Activated T-helper 1 cell treated with anti-CD3 and anti-CD28 coated beads, Interleukin-12 subunit alpha, Interleukin-12 subunit beta, Interleukin-2, Interleukin-4 antibody, amounts not matched to agents 30 ng/mL and 10 ng/mL and 1 ng/mL, durations not matched to agents 14 hours and 24 hours and 36 hours (primary cell): ENCODE measurements around the gene PTCHD4. TPM values are rescaled to one million over a fixed set of nuclear protein-coding genes. Genes with fewer than 3 reads are reported as not detected.
"Not testable (repeated sequence)": the region's sequence is repeated elsewhere in the genome, so short reads cannot be mapped to it uniquely, and the experiment has no call there.

Experiments
- DNase-seq: peaks from one replicate; pipeline ENCODE4 v3.0.0; 2021; ENCODE audit warnings: low spot score
- H3K27ac Mint-ChIP-seq: one replicate; pipeline ENCODE4 v1.8.0; 2021; ENCODE audit warnings: mild to moderate bottlenecking, mixed read lengths
- H3K27me3 Mint-ChIP-seq: one replicate; pipeline ENCODE4 v1.8.0; 2022; ENCODE audit warnings: mild to moderate bottlenecking, moderate library complexity, mixed read lengths; ENCODE audit not compliant: insufficient read depth
- H3K36me3 Mint-ChIP-seq: one replicate; pipeline ENCODE4 v1.8.0; 2021; ENCODE audit warnings: low read depth, mixed read lengths
- H3K4me1 Mint-ChIP-seq: one replicate; pipeline ENCODE4 v1.8.0; 2021; ENCODE audit warnings: low read depth, mixed read lengths
- H3K4me3 Mint-ChIP-seq: one replicate; pipeline ENCODE4 v1.8.0; 2021; ENCODE audit warnings: mild to moderate bottlenecking, moderate library complexity, mixed read lengths
- H3K9me3 Mint-ChIP-seq: one replicate; pipeline ENCODE4 v1.8.0; 2021; ENCODE audit warnings: mixed read lengths
- intact Hi-C: fragments of 100-400 bp; cut with micrococcal nuclease; formaldehyde crosslinking; loops from one replicate; pipeline ENCODE4 v1.15.1; 2024
- total RNA-seq: library from RNA; stranded (reverse); gene quantifications from 2 replicates; pipeline ENCODE4 v1.2.3, GENCODE V29; 2022

Gene PTCHD4
- total RNA-seq, 1 donor from 2014 or later, result not detected

GRCh38 chr6:48116699-48117645, 6.0 kb upstream of the PTCHD4 start:
- H3K9me3 Mint-ChIP-seq, result no peaks in the 10 kb centered on the region
- H3K4me1 Mint-ChIP-seq, result no peaks in the 10 kb centered on the region
- H3K4me3 Mint-ChIP-seq, result no peak overlapping the region
- H3K36me3 Mint-ChIP-seq, result no peaks in the 10 kb centered on the region
- no peak overlapping the region for H3K27ac Mint-ChIP-seq
- DNase-seq, result no peak
- intact Hi-C loops, result no loop called here
- H3K27me3 Mint-ChIP-seq, result no peaks in the 10 kb centered on the region

GRCh38 chr6:48113130-48113529, 2.1 kb upstream of the PTCHD4 start:
- H3K27ac Mint-ChIP-seq, result no peak overlapping the region
- H3K9me3 Mint-ChIP-seq, result no peaks in the 10 kb centered on the region
- H3K27me3 Mint-ChIP-seq, result no peaks in the 10 kb centered on the region
- intact Hi-C loops, result no loop called here
- H3K36me3 Mint-ChIP-seq, result no peaks in the 10 kb centered on the region
- no peak overlapping the region for H3K4me3 Mint-ChIP-seq
- no peak for DNase-seq
- no peaks in the 10 kb centered on the region for H3K4me1 Mint-ChIP-seq

GRCh38 chr6:48111575-48111974, 578 bp upstream of the PTCHD4 start:
- H3K27me3 Mint-ChIP-seq, result no peaks in the 10 kb centered on the region
- H3K36me3 Mint-ChIP-seq, result no peaks in the 10 kb centered on the region
- intact Hi-C loops, result no loop called here
- no peak for DNase-seq
- H3K4me1 Mint-ChIP-seq, result no peaks in the 10 kb centered on the region
- H3K4me3 Mint-ChIP-seq, result no peak overlapping the region
- no peaks in the 10 kb centered on the region for H3K9me3 Mint-ChIP-seq
- H3K27ac Mint-ChIP-seq, result no peak overlapping the region

GRCh38 chr6:48110436-48111142, 408 bp downstream of the PTCHD4 start:
- Mint-ChIP-seq H3K27me3 (no peaks in the 10 kb centered on the region), H3K4me3 (no peak overlapping the region), H3K4me1 (no peaks in the 10 kb centered on the region), H3K9me3 (no peaks in the 10 kb centered on the region), H3K36me3 (no peaks in the 10 kb centered on the region), H3K27ac (no peak overlapping the region)
- DNase-seq, result no peak
- intact Hi-C loops, result no loop called here

- Mint-ChIP-seq H3K9me3 (no peaks in the 10 kb centered on the region), H3K4me1 (no peaks in the 10 kb centered on the region), H3K36me3 (no peaks in the 10 kb centered on the region), H3K27me3 (no peaks in the 10 kb centered on the region), H3K4me3 (no peak overlapping the region), H3K27ac (no peak overlapping the region)
- intact Hi-C loops, result no loop called here
- DNase-seq, result no peak
Measured at GRCh38 chr6:48109944-48110343, 1.1 kb downstream of the PTCHD4 start.

- H3K9me3 Mint-ChIP-seq, intact Hi-C loops, H3K27me3 Mint-ChIP-seq, DNase-seq, H3K36me3 Mint-ChIP-seq, H3K27ac Mint-ChIP-seq, H3K4me3 Mint-ChIP-seq, H3K4me1 Mint-ChIP-seq: not testable (repeated sequence)
Measured at GRCh38 chr6:48102476-48103195, 8.4 kb downstream of the PTCHD4 start.

- no peaks in the 10 kb centered on the region for H3K27me3 Mint-ChIP-seq
- H3K9me3 Mint-ChIP-seq, result no peaks in the 10 kb centered on the region
- no peak for DNase-seq
- no peaks in the 10 kb centered on the region for H3K36me3 Mint-ChIP-seq
- H3K4me3 Mint-ChIP-seq, result no peak overlapping the region
- intact Hi-C loops, result no loop called here
- H3K27ac Mint-ChIP-seq, result no peak overlapping the region
- H3K4me1 Mint-ChIP-seq, result no peaks in the 10 kb centered on the region
Measured at GRCh38 chr6:48101290-48101689, 9.7 kb downstream of the PTCHD4 start.

GRCh38 chr6:48100588-48100895, 10.5 kb downstream of the PTCHD4 start:
- Mint-ChIP-seq H3K27ac (no peak overlapping the region), H3K27me3 (no peaks in the 10 kb centered on the region), H3K36me3 (no peaks in the 10 kb centered on the region), H3K4me3 (no peak overlapping the region), H3K4me1 (no peaks in the 10 kb centered on the region), H3K9me3 (no peaks in the 10 kb centered on the region)
- no peak for DNase-seq
- intact Hi-C loops, result no loop called here

- no peak overlapping the region for H3K27ac Mint-ChIP-seq
- H3K27me3 Mint-ChIP-seq, result no peaks in the 10 kb centered on the region
- H3K4me3 Mint-ChIP-seq, result no peak overlapping the region
- H3K36me3 Mint-ChIP-seq, result no peaks in the 10 kb centered on the region
- DNase-seq, result no peak
- H3K4me1 Mint-ChIP-seq, result no peaks in the 10 kb centered on the region
- intact Hi-C loops, result no loop called here
- H3K9me3 Mint-ChIP-seq, result no peaks in the 10 kb centered on the region
Measured at GRCh38 chr6:48099713-48100587, 11.0 kb downstream of the PTCHD4 start.

GRCh38 chr6:48098923-48099322, 12.1 kb downstream of the PTCHD4 start:
- DNase-seq, result no peak
- no peaks in the 10 kb centered on the region for H3K9me3 Mint-ChIP-seq
- no peaks in the 10 kb centered on the region for H3K36me3 Mint-ChIP-seq
- intact Hi-C loops, result no loop called here
- H3K4me1 Mint-ChIP-seq, result no peaks in the 10 kb centered on the region
- H3K27ac Mint-ChIP-seq, result no peak overlapping the region
- no peak overlapping the region for H3K4me3 Mint-ChIP-seq
- no peaks in the 10 kb centered on the region for H3K27me3 Mint-ChIP-seq

GRCh38 chr6:48092550-48093217, 18.3 kb downstream of the PTCHD4 start:
- no peak overlapping the region for H3K27ac Mint-ChIP-seq
- H3K4me1 Mint-ChIP-seq, result no peaks in the 10 kb centered on the region
- intact Hi-C loops, result no loop called here
- no peak overlapping the region for H3K4me3 Mint-ChIP-seq
- no peaks in the 10 kb centered on the region for H3K27me3 Mint-ChIP-seq
- no peaks in the 10 kb centered on the region for H3K36me3 Mint-ChIP-seq
- no peaks in the 10 kb centered on the region for H3K9me3 Mint-ChIP-seq
- DNase-seq, result no peak

GRCh38 chr6:48090546-48090945, 20.5 kb downstream of the PTCHD4 start:
- H3K27me3 Mint-ChIP-seq, result no peaks in the 10 kb centered on the region

More at GRCh38 chr6:48090546-48090945, 20.5 kb downstream of the PTCHD4 start:
- DNase-seq, result no peak
- H3K9me3 Mint-ChIP-seq, result no peaks in the 10 kb centered on the region
- no peaks in the 10 kb centered on the region for H3K4me1 Mint-ChIP-seq
- H3K4me3 Mint-ChIP-seq, result no peak overlapping the region
- intact Hi-C loops, result no loop called here
- no peak overlapping the region for H3K27ac Mint-ChIP-seq
- H3K36me3 Mint-ChIP-seq, result no peaks in the 10 kb centered on the region
